ENCODE data around the gene TBC1D22A. TPM values are rescaled to one million over a fixed set of nuclear protein-coding genes. Genes with fewer than 3 reads are reported as not detected.

Gene TBC1D22A
- total RNA-seq, 6 experiments from 2014 or later, result 10.9 to 18.1 (median 14.0) TPM

DNA sequence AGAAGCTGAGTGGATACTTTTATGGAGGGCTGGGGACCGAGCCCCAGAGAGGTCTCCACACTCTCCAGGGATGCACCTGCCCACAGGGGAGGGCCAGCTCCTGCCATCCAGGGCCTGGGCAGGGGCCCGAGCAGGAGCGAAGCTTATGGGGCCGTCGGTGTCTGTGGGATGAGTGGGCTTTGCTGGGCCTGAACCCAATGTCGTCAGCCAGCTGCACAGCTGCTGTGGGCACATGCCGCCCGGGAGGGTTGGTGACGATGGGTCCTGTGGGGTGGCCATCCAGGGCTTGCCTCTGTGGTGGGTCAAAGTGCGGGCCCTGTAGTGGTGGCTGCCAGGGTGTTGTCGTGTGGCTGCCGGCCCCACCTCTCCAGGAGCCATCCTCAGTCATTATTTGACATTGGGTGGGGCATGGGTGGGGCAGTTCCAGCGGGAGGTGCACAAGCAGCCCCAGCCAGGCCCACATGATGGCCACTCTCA lies 447.1 kb downstream of the TBC1D22A start:
- ATAC-seq (peak in 1 of 4 donors; percentile 21), DNase-seq (peak in 1 of 3 donors; percentile 24)
- Histone ChIP-seq H3K9me3 (no peaks in the 10 kb centered on the region), H3K4me3 (no peak overlapping the region), H3K27me3 (no peaks in the 10 kb centered on the region), H3K36me3 (no peaks in the 10 kb centered on the region), H3K27ac (no peak overlapping the region), H3K4me1 (no peaks in the 10 kb centered on the region)
- intact Hi-C loops (cut with DNase I), result no loop called here
- no CpG with 5 or more reads among the region's 13 CpGs for WGBS (ENCODE audit: insufficient coverage, low coverage, low lambda C conversion rate, missing lambda C conversion rate)
- TF ChIP-seq CTCF (IDR thresholded peaks at IDR 0.05) (no peak), POLR2A (IDR thresholded peaks at IDR 0.05) (no peak)

DNA sequence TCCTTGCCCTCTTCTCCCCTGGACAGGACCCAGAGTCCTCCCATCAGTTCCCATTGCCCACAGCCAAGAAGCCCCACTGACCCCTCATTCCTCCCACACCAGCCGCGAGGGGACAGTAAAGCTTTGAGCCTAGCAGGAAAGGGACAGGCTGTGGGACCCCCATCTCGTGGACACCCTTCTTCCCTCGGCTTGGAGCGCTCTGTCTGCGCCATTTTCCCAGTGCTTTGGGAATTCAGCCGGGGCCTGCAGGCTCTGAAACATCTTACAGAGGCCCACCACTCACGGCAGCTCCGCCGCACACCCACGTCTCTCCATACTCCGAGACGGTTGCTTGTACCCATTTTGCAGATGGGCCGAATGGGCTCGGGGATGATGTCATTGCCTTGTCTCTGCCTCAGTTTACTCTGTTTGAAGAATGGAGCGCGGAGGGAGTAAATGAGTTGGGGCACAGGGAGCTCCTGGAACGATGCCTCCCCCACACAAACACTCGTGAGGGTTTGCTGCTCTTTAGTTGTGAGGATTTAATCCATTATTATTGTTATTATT lies 447.7 kb downstream of the TBC1D22A start:
- no peaks in the 10 kb centered on the region for H3K36me3 ChIP-seq
- no peaks in the 10 kb centered on the region for H3K27me3 ChIP-seq
- 90% methylated on average over 5 of the region's 19 CpGs for WGBS (ENCODE audit: insufficient coverage, low coverage, low lambda C conversion rate, missing lambda C conversion rate)
- no peaks in the 10 kb centered on the region for H3K4me1 ChIP-seq
- H3K27ac ChIP-seq, result no peak overlapping the region
- DNase-seq (peak in 1 of 3 donors; percentile 19), ATAC-seq (no peak)
- H3K9me3 ChIP-seq, result no peaks in the 10 kb centered on the region
- TF ChIP-seq CTCF (IDR thresholded peaks at IDR 0.05) (no peak), POLR2A (IDR thresholded peaks at IDR 0.05) (no peak)
- H3K4me3 ChIP-seq, result no peak overlapping the region
- intact Hi-C loops (cut with DNase I), result no loop called here

- DNase-seq (no peak), ATAC-seq (no peak)
- H3K27me3 ChIP-seq, result no peaks in the 10 kb centered on the region
- intact Hi-C loops (cut with DNase I), result no loop called here
- H3K27ac ChIP-seq, result no peak overlapping the region
- WGBS (ENCODE audit: insufficient coverage, low coverage, low lambda C conversion rate, missing lambda C conversion rate), result 83% methylated on average over 9 of the region's 9 CpGs
- TF ChIP-seq CTCF (IDR thresholded peaks at IDR 0.05) (no peak), POLR2A (IDR thresholded peaks at IDR 0.05) (no peak)
- H3K4me1 ChIP-seq, result no peaks in the 10 kb centered on the region
- H3K9me3 ChIP-seq, result no peaks in the 10 kb centered on the region
- H3K36me3 ChIP-seq, result no peaks in the 10 kb centered on the region
- H3K4me3 ChIP-seq, result no peak overlapping the region
These were observed 448.2 kb downstream of the TBC1D22A start for GRCh38 chr22:47210686-47211085.

DNA sequence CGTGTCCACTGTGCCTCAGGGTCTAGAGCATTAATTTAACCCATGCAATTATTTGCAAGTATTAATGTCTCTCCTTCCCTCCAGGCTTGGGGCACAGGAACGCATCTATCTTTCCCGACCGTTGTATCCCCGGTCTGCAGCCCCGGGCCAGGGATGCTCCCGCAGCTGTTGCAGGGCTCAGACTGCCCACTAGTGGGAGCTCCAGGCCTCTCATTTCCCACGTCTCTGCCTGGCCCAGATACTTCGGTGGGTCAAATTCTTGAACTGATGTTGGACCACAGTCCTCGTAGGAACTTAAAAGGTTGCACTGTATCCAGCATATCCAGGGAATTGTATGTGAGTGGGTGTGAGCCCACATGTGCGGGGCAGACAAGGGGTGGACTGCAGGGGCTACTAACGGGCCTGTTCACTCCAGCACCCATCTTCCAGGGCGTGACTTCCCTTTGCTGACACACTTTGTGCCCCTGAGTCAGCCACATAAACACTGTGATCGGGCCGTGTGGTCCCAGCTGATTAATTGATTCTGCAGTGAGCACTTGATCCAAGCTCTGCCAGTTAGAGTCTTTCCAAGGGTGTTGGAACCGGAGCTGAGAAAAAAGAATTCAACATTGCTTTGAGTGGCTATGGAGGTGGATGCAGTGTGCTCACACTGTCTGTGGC lies 451.3 kb downstream of the TBC1D22A start:
- ATAC-seq, result peak in 3 of 4 donors; percentile 40 to 66 (median 53)
- WGBS (ENCODE audit: insufficient coverage, low coverage, low lambda C conversion rate, missing lambda C conversion rate), result 68% methylated on average over 7 of the region's 16 CpGs
- Histone ChIP-seq H3K9me3 (no peaks in the 10 kb centered on the region), H3K4me1 (no peaks in the 10 kb centered on the region), H3K27me3 (no peaks in the 10 kb centered on the region), H3K27ac (no peak overlapping the region), H3K36me3 (no peaks in the 10 kb centered on the region), H3K4me3 (no peak overlapping the region)
- no peak for DNase-seq
- intact Hi-C loops (cut with DNase I), result no loop called here
- TF ChIP-seq POLR2A (IDR thresholded peaks at IDR 0.05) (no peak), CTCF (IDR thresholded peaks at IDR 0.05) (peak; percentile 31 to 56 (median 46))

All from right lobe of liver (tissue), 6 donors.